ENCODE data around the gene CERS6.

CERS6 gene

GRCh38 chr2:168584911-168585310 lies 128.8 kb downstream of the CERS6 start:
- TF ChIP-seq CTCF (IDR thresholded peaks at IDR 0.05; ENCODE audit: low read depth, low read length), result no peak
- H3K4me3 ChIP-seq (ENCODE audit: low read depth, low read length), result no peak overlapping the region

GRCh38 chr2:168585700-168586099 lies 129.6 kb downstream of the CERS6 start:
- TF ChIP-seq CTCF (IDR thresholded peaks at IDR 0.05; ENCODE audit: low read depth, low read length), result no peak
- H3K4me3 ChIP-seq (ENCODE audit: low read depth, low read length), result no peak overlapping the region

- no peak overlapping the region for H3K4me3 ChIP-seq (ENCODE audit: low read depth, low read length)
- TF ChIP-seq CTCF (IDR thresholded peaks at IDR 0.05; ENCODE audit: low read depth, low read length), result no peak
These were observed 131.2 kb downstream of the CERS6 start for GRCh38 chr2:168587307-168587706.

GRCh38 chr2:168589236-168590211 lies 133.5 kb downstream of the CERS6 start:
- no peak for TF ChIP-seq CTCF (IDR thresholded peaks at IDR 0.05; ENCODE audit: low read depth, low read length)
- no peak overlapping the region for H3K4me3 ChIP-seq (ENCODE audit: low read depth, low read length)

- TF ChIP-seq CTCF (IDR thresholded peaks at IDR 0.05; ENCODE audit: low read depth, low read length), result no peak
- H3K4me3 ChIP-seq (ENCODE audit: low read depth, low read length), result no peak overlapping the region
These were observed 136.2 kb downstream of the CERS6 start for GRCh38 chr2:168592181-168592831.

- no peak overlapping the region for H3K4me3 ChIP-seq (ENCODE audit: low read depth, low read length)
- TF ChIP-seq CTCF (IDR thresholded peaks at IDR 0.05; ENCODE audit: low read depth, low read length), result no peak
These were observed 137.6 kb downstream of the CERS6 start for GRCh38 chr2:168593713-168594112.

GRCh38 chr2:168594778-168595177 lies 138.7 kb downstream of the CERS6 start:
- no peak overlapping the region for H3K4me3 ChIP-seq (ENCODE audit: low read depth, low read length)
- no peak for TF ChIP-seq CTCF (IDR thresholded peaks at IDR 0.05; ENCODE audit: low read depth, low read length)

Data from WI38 (cell line).